Fibroblast of skin of right biceps (primary cell): ENCODE measurements around the gene ZDHHC7.

ENCODE experiments used
- DNase-seq: peaks from one replicate; pipeline ENCODE4 v3.0.0-alpha.2; 2013

ZDHHC7 gene

DNA sequence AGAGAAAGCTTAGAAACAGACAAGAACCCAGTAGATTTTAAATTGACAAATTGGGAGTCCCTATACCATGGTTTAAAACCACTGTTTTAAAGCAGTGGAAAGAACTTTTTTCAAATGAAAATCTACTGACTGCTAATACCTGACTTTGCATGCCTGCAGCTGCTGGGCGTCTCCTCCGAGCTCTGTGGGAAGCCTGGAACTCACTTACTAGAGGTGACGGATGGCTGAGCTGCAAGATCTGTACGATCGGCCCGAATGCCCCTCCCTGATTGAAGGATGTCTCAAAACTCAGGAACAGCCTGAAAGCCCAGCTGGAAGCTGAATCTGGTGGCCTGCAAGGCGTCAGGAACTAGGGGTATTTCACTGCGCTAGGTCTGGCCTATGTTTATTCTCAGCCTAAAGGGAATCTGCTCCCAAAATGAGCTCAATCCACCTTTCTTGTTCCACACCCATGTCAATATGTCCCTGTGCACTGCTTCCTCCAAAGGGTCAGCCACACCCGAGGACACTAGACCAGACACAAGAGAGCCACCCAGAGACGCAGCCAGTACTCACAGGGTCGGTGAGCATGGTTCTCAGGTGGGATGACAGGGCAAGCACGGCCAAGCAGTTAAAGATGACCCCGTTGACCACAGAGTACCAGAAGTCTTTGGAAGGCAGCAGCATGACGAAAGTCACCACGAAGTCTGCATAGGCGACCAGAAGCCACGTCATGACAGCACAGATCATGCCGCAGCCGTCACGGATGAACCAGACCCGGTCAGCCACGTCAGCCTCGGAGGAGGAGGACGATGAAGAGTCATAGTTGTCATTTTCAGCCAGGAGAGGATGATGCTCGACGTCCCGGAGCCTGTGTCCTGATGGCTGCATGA, 21.4 kb downstream of the ZDHHC7 start:
- no peak for DNase-seq

DNA sequence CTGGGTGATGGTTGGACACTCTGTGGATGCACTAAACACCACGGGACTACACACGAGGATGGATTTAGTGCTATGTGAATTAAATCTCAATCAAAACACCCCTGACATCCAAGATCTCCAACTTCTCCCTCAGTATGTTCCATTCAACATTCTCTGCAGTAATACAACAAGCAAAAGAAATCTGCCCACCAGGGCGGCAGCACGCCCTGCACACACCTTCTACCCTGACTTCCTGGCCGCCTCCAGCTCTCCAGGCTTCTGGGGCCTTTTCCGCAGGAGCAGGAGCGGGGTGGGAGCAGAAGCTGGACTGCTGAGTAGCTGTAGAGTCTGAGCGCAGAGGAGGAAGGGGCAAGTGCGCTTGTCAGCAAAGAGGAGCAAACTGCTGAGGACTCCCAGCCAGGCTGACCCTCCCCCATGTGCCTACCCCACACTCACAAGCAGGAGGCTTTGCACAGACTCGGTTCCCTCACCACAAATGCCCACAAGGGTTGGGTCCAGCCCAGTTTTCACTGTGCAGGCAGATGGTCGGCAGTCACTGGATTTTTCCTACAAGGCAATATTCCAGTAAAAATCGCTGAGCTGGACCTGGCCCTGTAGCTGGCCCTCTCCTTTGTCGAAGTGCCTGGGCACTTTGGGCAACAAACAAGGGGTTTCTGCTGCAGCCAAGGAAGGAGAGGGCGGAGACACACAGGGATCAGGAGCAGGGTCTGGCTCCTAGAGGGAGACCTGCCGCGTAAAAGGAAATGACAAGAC, 22.8 kb downstream of the ZDHHC7 start:
- no peak for DNase-seq

DNA sequence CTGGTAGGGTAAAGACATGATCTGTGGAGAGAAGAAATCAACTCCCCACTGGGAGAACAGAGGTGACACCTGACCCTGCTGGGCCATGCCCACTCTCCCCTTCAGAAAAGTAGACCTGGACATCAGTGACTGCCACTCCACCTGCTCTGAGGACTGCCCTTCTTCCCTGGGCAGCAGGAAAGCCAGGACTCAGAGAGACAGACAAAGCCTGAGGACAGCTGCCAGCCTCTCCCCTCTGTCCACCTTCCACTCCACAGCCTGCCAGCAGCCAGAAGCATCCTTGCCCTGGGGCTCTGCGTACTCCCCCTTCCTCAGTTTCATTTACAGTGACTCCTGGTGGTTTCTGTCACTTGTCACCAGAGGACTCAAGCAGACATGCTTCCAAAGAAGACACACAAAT, 24.5 kb downstream of the ZDHHC7 start:
- no peak for DNase-seq

DNA sequence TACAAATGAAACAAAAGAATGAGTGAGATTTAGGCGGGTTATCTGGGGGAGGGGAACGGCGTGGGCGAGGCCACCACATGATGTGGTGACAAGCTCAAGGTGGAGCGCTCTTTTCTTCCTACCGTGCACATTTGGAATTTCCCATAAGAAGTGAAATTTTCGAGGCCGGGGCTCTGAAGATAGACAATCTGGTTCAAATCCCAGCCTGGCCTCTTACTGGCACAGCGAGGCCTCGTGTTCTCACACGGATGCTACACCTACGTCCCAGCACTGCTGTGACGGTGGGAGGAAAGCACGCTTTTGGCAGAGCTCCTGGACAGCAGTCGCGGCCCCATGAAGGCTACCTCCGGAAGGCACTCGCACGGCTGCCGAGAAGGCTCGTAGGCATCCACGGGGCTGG, 25.2 kb downstream of the ZDHHC7 start:
- DNase-seq: no peak

DNA sequence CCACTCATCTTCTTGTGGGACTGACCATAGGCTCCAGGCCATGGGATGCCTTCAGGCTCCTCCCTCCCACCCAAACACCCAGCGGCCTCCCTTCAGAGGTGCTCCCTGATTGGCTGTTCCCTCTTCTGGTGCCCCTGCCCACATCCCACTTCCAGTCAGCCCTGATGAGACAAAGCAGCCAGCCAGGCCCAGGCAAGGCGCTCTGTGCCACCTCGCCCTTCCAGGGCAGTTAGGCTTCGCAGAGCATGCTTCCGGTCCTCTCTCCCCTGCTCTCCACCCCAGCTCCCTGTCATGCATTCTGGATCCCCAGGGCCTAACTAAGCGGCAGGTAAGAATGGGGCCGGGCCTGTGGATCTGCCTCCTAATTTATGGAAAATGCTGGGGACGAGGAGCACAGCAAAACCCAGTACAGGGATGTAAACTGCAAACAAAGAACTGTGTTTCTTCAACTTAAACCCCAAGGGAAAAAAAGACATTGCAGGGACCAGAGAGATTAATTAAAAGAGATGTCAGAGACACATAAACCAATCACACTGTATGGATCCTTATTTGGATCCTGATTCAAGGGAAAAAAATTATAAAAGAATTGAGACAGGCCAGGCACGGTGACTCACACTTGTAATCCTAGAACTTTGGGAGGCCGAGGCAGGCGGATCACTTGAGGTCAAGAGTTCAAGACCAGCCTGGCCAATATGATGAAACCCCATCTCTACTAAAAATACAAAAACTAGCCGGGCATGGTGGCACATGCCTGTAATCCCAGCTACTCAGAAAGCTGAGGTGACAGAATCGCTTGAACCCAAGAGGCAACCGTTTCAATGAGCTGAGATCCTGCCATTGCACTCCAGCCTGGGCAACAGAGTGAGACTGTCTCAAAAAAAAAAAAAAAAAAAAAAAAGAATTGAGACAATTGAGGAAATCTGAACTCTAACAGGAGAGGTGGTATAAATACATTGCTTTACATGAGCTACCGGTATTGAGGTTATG, 26.0 kb downstream of the ZDHHC7 start:
- DNase-seq: peak; percentile 96

DNA sequence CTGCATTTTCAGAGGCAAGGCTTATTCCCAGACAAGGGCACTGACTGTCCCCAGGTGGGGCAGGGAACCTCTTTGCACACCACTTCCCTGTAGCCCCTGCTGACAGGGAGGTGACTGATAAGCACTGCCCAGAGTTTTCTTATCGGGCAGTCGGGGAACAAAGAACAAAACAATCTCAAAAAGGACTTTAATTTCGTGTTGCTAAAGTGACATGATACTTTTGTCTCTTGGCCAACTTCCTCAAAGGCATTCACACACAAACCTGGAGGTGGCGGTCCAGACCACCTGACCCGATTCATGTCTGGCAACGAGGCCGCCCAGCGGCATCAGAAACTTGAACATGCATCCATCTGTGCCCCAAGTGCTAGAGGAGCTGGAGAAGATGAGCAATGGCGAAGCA, 28.9 kb downstream of the ZDHHC7 start:
- no peak for DNase-seq

DNA sequence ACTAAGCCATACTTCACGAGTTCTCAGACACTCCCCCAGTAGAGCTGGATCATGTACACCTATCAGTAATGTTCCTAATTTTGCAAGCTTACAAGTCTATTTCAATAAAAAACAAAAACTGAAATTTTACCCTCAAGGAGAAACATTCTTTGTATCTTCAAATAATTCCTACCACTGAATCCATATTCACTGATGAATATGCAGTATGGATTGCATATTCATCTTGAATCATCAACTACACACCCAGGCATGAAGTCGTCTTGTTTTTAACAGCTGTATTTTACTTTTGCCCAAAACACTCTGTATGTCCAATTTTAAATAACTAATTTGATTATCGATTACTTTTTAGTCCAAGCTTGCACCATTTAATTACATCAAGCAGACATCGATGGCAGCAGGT, 31.8 kb downstream of the ZDHHC7 start:
- DNase-seq: peak; percentile 60

DNA sequence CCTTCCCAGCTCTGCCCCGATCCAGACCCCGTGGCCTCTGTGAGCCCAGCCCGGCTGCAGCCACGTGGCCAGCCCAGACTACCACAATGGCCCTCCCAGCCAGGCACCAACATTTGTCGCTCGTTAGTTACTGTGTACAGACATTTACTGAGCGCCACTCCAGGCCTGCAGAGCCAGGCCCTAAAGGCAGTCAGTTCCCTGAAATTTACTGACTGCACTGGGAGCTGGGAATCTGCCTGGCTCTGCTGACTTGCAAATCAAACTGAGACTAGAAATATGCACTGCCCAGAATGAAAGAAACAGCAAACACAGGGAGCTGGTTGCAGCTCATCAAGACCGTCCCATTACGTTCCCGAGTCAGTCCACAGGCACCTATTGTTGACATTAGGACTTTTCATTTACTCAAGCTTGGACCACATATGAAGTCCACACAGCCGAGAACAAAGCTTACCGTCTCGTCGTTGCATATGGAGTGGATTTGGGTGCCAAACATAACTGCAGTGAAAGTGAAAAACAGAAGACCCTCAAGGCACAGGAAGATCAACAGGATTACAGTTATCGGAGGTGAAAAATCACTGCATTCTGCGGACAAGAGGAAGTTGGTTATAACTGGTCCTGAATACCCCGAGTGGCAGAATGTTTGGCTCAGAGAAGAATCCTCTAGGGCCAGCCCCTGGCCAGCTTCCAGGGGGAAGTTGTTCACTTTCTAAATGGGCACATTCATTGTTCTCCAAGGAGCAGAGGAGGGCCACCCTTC, 34.5 kb downstream of the ZDHHC7 start:
- DNase-seq: no peak

DNA sequence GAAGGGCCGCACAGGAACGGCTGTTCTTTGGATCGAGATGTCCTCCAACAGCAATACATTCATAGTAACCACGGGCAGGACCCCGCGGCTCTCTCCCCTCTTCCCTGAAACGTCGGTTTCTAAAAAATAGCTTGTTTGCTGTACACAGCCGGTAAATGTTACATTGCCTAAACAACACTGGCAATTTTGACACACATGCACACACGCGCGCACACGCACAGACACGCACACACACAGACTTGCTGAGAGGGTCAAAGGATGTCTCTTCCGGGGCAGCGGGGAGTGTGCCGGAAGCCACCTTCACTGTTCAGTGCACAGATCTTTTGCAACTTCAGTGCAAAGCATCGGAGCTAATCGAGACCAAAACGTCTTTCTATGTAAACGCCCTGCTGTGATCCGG, 35.8 kb downstream of the ZDHHC7 start:
- no peak for DNase-seq

DNA sequence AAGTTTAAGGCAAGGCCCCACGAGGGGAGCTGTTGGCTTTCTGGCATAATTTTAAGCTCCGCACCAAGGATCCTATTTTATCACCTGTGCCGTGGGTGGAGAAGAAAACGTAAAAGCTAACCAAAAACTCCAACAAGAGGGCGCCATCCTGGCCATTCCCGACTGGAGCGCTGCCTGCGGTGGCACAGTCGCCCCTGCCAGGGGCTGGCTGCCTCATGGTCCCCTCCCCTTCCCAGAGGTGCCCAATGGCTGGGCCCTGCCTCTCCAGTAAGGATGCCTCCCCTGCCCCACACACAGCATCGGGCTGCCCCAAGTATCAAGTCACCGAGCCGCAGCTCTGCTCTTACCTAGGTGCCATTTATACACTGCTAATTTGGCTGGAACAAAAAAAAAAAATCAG, 36.3 kb downstream of the ZDHHC7 start:
- DNase-seq: no peak

DNA sequence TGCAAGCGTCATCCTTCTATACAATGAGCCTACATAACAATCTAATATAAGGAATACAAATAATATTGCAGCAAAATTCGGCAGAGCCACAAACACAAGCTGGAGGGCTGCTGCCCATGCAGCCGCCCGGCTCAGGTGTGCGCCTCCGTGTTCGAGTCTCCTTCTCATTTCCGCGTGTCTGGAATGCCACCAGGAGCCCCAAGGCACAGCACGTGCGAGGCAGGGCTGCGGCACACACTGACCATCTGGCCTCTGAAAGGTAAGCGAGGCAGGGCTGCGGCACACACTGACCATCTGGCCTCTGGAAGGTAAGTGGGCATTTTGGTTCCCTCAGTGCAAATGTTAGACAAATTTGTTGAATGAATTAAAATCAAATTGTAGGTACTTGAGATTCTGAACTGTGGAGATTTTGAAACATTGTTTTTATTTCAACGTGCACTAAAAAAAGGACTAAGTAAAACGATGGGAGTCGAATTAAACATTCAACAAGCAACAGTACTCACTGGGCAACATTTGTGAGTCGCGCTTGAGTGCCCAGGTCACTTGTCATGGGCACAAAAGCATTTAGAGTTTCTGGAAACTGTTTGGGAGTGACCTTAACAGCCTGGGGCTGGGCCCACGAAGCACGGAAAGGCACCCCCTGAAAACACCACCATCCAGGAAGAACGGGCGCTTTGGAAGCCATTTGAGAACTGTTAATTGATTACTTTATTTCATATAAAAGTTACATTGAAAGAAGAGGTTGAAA, 37.4 kb downstream of the ZDHHC7 start:
- no peak for DNase-seq

- DNase-seq: peak; percentile 19
Measured at GRCh38 chr16:84973236-84973635, 38.1 kb downstream of the ZDHHC7 start.

- DNase-seq: peak; percentile 67
Measured at GRCh38 chr16:84970447-84971127, 40.7 kb downstream of the ZDHHC7 start.

GRCh38 chr16:84967828-84968227, 43.5 kb downstream of the ZDHHC7 start:
- no peak for DNase-seq

DNA sequence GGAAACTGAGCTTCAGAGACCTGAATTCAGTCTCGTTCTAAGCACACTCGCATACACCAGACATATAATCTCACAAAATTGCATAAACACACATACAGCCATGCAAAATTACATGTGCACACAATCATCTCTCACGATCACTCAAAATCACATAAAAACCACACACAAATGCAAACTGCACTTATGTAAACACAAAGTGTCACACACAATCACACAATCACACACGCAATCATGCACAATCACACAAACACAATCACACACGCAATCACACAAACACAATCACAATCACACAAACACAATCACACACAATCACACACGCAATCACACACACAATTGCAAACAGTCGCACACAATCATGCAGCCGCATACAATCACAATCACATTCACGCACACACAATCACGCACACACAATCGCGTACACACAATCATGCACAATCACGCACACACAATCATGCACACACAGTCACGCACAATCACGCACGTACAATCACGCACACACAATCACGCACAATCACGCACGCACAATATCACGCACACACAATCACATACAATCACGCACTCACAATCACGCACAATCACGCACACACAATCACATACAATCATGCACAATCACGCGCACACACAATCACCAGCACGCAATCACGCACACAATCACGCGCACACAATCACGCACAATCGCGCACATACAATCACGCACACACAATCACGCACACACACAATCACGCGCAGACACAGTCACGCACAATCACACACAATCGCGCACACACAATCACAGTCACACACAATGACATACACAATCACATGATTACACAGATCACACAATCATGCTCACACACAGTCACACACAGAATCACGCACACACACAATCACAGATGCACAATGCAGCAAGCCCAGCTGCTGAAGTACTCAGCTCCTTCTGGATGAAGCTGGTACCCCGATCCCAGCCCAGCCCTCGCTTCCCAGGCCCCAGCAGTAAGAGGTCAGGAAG, 45.6 kb downstream of the ZDHHC7 start:
- no peak for DNase-seq

GRCh38 chr16:84964386-84965128, 46.8 kb downstream of the ZDHHC7 start:
- DNase-seq: no peak

DNA sequence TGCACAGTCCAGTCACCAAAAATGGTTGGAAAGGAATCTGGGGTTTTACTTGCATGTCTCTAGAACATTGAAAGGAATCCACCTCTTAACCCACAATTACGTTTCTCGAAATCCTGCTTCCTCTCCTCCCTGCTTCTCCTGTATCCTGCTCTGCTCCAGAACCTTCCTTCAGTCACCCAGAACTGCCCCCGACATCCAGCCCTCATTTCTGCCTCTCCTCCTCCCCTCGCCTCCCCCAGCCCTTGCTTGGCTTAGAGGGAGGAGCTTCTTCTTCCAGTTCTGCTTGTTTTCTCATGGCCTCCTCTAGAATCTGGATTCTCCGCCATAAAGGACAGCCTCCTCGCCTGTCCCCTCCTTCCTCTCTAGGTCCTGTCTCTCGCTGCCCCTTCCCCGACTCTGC, 48.3 kb downstream of the ZDHHC7 start:
- DNase-seq: no peak

DNA sequence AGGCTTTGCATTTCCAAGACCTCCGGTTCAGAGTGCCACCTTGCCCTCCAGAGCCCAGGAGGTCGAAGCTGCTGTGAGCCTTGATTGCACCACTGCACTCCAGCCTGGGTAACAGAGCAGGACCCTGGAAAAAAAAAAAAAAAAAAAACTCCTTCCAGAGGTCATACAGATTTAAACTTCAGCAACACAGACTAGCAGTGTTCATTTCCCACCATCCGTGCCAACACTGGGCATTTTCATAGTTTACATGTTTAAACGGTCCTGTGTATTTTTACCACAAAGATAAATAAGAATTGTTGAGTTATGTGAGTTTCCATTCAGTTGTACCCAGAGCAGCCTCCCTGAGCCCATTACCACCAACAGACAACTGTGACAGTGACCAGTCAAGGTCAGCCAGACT, 50.4 kb downstream of the ZDHHC7 start:
- DNase-seq: no peak
